ENCODE measurements around the gene NLGN3.
"Not testable (repeated sequence)": the region's sequence is repeated elsewhere in the genome, so short reads cannot be mapped to it uniquely, and the experiment has no call there.

NLGN3 gene

GRCh38 chrX:71169586-71169985, 24.9 kb downstream of the NLGN3 start:
- no peak for DNase-seq (ENCODE audit: low read depth in 2 of 2)

GRCh38 chrX:71170660-71171059, 26.0 kb downstream of the NLGN3 start:
- DNase-seq (ENCODE audit: low read depth in 2 of 2) = no peak

- DNase-seq (ENCODE audit: low read depth in 2 of 2) = no peak
Observed at GRCh38 chrX:71171110-71171801, 26.6 kb downstream of the NLGN3 start.

- no peak for DNase-seq (ENCODE audit: low read depth in 2 of 2)
Observed at GRCh38 chrX:71173440-71173839, 28.8 kb downstream of the NLGN3 start.

GRCh38 chrX:71174795-71175194, 30.2 kb downstream of the NLGN3 start:
- no peak for DNase-seq (ENCODE audit: low read depth in 2 of 2)

GRCh38 chrX:71175531-71175930, 30.9 kb downstream of the NLGN3 start:
- DNase-seq (ENCODE audit: low read depth in 2 of 2) = no peak

- DNase-seq (ENCODE audit: low read depth in 2 of 2) = no peak
Observed at GRCh38 chrX:71177327-71177726, 32.7 kb downstream of the NLGN3 start.

- DNase-seq (ENCODE audit: low read depth in 2 of 2) = peak in 1 of 2 donors; percentile 4
Observed at GRCh38 chrX:71178908-71179307, 34.3 kb downstream of the NLGN3 start.

- DNase-seq (ENCODE audit: low read depth in 2 of 2) = not testable (repeated sequence)
Observed at GRCh38 chrX:71180579-71181265, 36.1 kb downstream of the NLGN3 start.

- peak; percentile 1 to 13 for DNase-seq (ENCODE audit: low read depth in 2 of 2)
Observed at GRCh38 chrX:71181558-71181909, 36.9 kb downstream of the NLGN3 start.

- peak; percentile 58 to 72 for DNase-seq (ENCODE audit: low read depth in 2 of 2)
Observed at GRCh38 chrX:71181910-71182799, 37.5 kb downstream of the NLGN3 start.

GRCh38 chrX:71182871-71183270, 38.2 kb downstream of the NLGN3 start:
- no peak for DNase-seq (ENCODE audit: low read depth in 2 of 2)

GRCh38 chrX:71183341-71183740, 38.7 kb downstream of the NLGN3 start:
- DNase-seq (ENCODE audit: low read depth in 2 of 2) = no peak

GRCh38 chrX:71184092-71184491, 39.5 kb downstream of the NLGN3 start:
- no peak for DNase-seq (ENCODE audit: low read depth in 2 of 2)

GRCh38 chrX:71184803-71185495, 40.3 kb downstream of the NLGN3 start:
- no peak for DNase-seq (ENCODE audit: low read depth in 2 of 2)

- DNase-seq (ENCODE audit: low read depth in 2 of 2) = no peak
Observed at GRCh38 chrX:71191248-71191647, 46.6 kb downstream of the NLGN3 start.

- no peak for DNase-seq (ENCODE audit: low read depth in 2 of 2)
Observed at GRCh38 chrX:71195964-71196649, 51.5 kb downstream of the NLGN3 start.

GRCh38 chrX:71198066-71198465, 53.4 kb downstream of the NLGN3 start:
- no peak for DNase-seq (ENCODE audit: low read depth in 2 of 2)

- DNase-seq (ENCODE audit: low read depth in 2 of 2) = no peak
Observed at GRCh38 chrX:71199252-71200008, 54.8 kb downstream of the NLGN3 start.

GRCh38 chrX:71210816-71211215, 66.2 kb downstream of the NLGN3 start:
- no peak for DNase-seq (ENCODE audit: low read depth in 2 of 2)

- no peak for DNase-seq (ENCODE audit: low read depth in 2 of 2)
Observed at GRCh38 chrX:71212536-71212935, 67.9 kb downstream of the NLGN3 start.

Data from stimulated activated CD8-positive, alpha-beta memory T cell treated with anti-CD3 and anti-CD28 coated beads, Interleukin-15, amount 100 ng/mL, for 4 hours (primary cell).